GM06990 (cell line): ENCODE data around the gene RDH11.

Source experiments
- DNase-seq: peaks from one replicate; pipeline ENCODE4 v3.0.0-alpha.2; 2011; ENCODE audit not compliant: insufficient read length; ENCODE audit errors: extremely low read depth
- H3K27me3 ChIP-seq: replicated peaks from 2 replicates; pipeline ENCODE4 v1.6.0; 2011; ENCODE audit warnings: low read length; ENCODE audit not compliant: control insufficient read depth, insufficient read depth
- H3K36me3 ChIP-seq: 2 replicates; pipeline ENCODE4 v1.5.1; 2011; ENCODE audit warnings: low read length; ENCODE audit not compliant: control insufficient read depth, insufficient read depth
- H3K4me3 ChIP-seq: replicated peaks from 2 replicates; pipeline ENCODE4 v1.5.1; 2011; ENCODE audit warnings: low read depth, mild to moderate bottlenecking, control low read depth, low read length
- TF ChIP-seq, protein P1 (sequence below): IDR thresholded peaks from 2 replicates; pipeline ENCODE4 v1.5.1; 2011; ENCODE audit warnings: low read length, control low read depth, mild to moderate bottlenecking, inconsistent platforms; ENCODE audit not compliant: insufficient read depth, poor library complexity, severe bottlenecking

Gene RDH11

DNA sequence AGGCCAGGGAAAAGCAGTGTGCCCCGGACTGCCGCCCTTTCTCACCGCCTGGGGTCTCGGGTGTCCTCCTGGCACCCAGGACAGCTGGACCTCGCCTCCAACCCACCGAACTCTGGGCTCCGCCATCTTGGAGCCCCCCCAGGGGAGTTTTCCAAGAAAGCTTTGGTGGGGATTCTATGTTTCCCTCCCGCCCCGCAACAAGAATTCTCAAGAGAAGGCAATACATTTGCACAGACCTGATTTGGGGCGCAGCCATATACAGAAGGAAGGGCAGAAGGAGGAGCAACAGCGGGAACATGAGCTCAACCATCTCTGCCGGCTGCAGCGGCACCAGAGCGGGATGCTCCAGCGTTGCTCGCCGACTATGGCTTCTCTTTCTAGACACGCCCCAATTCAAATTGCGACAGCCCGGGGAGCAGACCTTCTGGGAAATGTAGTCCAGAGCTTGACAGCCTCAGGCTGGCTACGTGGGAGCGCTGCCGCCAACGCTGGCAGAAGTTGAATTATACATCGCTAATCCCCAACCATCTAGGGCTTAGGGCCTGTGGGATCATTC, at the start of gene RDH11:
TSS of gene RDH11 (minus strand) at position 371 of the 556 bp plus-strand sequence. CDS start at position 310, 61 bp downstream.
- TF ChIP-seq, protein P1, sequence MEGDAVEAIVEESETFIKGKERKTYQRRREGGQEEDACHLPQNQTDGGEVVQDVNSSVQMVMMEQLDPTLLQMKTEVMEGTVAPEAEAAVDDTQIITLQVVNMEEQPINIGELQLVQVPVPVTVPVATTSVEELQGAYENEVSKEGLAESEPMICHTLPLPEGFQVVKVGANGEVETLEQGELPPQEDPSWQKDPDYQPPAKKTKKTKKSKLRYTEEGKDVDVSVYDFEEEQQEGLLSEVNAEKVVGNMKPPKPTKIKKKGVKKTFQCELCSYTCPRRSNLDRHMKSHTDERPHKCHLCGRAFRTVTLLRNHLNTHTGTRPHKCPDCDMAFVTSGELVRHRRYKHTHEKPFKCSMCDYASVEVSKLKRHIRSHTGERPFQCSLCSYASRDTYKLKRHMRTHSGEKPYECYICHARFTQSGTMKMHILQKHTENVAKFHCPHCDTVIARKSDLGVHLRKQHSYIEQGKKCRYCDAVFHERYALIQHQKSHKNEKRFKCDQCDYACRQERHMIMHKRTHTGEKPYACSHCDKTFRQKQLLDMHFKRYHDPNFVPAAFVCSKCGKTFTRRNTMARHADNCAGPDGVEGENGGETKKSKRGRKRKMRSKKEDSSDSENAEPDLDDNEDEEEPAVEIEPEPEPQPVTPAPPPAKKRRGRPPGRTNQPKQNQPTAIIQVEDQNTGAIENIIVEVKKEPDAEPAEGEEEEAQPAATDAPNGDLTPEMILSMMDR: no peak

GRCh38 chr14:67744046-67744445, 48.5 kb upstream of the RDH11 start:
- H3K36me3 ChIP-seq: peaks cover 9% of the 10 kb centered on the region
- no peaks in the 10 kb centered on the region for H3K27me3 ChIP-seq
- H3K4me3 ChIP-seq: no peak overlapping the region
- DNase-seq: no peak
- TF ChIP-seq, protein P1: no peak

More for the DNA sequence above, at the start of gene RDH11:
- H3K36me3 ChIP-seq: no peaks in the 10 kb centered on the region; the same call in none of the 2 replicates
- H3K4me3 ChIP-seq: peak within 1 kb of the TSS; percentile 75
- H3K27me3 ChIP-seq: no peaks in the 10 kb centered on the region
- DNase-seq: peak; percentile 75

- Histone ChIP-seq H3K27me3 (no peaks in the 10 kb centered on the region), H3K36me3 (no peaks in the 10 kb centered on the region), H3K4me3 (no peak overlapping the region)
- no peak for DNase-seq
- TF ChIP-seq, protein P1: no peak
Observed at GRCh38 chr14:67738740-67739504, 43.4 kb upstream of the RDH11 start.

- DNase-seq: no peak
- TF ChIP-seq, protein P1: no peak
- Histone ChIP-seq H3K27me3 (no peaks in the 10 kb centered on the region), H3K4me3 (no peak overlapping the region), H3K36me3 (no peaks in the 10 kb centered on the region)
Observed at GRCh38 chr14:67736771-67737170, 41.2 kb upstream of the RDH11 start.

GRCh38 chr14:67735336-67736147, 40.0 kb upstream of the RDH11 start:
- Histone ChIP-seq H3K36me3 (no peaks in the 10 kb centered on the region), H3K4me3 (no peak overlapping the region), H3K27me3 (no peaks in the 10 kb centered on the region)
- DNase-seq: no peak
- TF ChIP-seq, protein P1: no peak
